ENCODE results near the gene RHBDF1. TPM values are rescaled to one million over a fixed set of nuclear protein-coding genes. Genes with fewer than 3 reads are reported as not detected.

The RHBDF1 gene
- polyA plus RNA-seq, 1 of the 3 experiments (the other 2 are of a cell fraction) = 54.1 TPM

DNA sequence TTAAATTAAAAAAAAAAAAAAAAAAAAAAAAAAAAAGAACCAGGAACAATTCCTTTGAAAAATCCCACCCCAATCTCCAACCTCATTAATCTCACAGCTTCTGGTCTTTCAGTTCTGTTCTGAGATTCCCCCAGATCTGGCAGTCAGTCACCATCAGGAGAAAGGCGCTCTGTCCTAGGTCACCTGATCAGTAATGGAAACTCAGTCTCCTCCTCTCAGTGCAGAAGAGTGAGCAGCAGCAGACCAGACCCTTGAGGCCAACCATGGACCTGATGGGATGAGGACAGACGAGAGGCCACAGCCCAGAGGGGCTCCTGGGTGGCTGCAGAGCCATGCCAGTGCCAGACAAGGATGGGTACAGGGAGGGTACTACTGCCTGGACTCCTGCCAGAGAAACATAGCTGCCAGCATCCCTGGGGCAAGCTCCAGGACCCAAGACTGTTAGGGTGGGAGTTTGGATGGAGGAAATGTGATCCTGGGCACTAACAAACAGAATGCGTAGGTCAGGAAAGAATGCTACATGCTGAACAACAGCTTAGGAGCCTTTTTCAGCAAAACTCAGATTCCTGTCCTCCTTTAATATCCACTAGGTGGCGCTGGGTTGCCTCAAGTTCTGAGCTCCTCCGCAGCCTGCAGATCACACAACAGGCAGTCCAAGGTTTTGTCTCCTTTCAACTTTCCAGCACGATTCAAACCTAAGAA, 34.3 kb upstream of the RHBDF1 start:
- Histone ChIP-seq H3K9me2 (no peaks in the 10 kb centered on the region), H3K9ac (no peak overlapping the region), H3K9me3 (no peaks in the 10 kb centered on the region), H3K4me1 (ENCODE audit: control insufficient read depth in 1 of 2, insufficient read depth in 2 of 2, low read depth in 1 of 2, low read length in 1 of 2) (no peaks in the 10 kb centered on the region; a peak in 1 of 4 replicates), H4K20me1 (ENCODE audit: insufficient read depth) (no peaks in the 10 kb centered on the region), H3F3A (replicated peaks; ENCODE audit: insufficient read depth) (no peaks in the 10 kb centered on the region), H3K27me3 (ENCODE audit: insufficient read depth) (no peaks in the 10 kb centered on the region), H3K4me3 (ENCODE audit: low read depth in 2 of 2, low read length in 1 of 2) (no peak overlapping the region; a peak in 1 of 4 replicates), H3K36me3 (replicated peaks in 1 of 2; ENCODE audit: control insufficient read depth in 1 of 2, insufficient read depth in 2 of 2, low read length in 1 of 2) (peaks cover 12 to 24% of the 10 kb centered on the region in 2 experiments), H3K79me2 (ENCODE audit: insufficient read depth) (no peaks in the 10 kb centered on the region), H3K4me2 (no peak overlapping the region), H2AFZ (ENCODE audit: low read depth) (no peak overlapping the region), H3K27ac (ENCODE audit: low read depth in 2 of 2, low read length in 1 of 2) (no peak overlapping the region)
- TF ChIP-seq, protein P1, sequence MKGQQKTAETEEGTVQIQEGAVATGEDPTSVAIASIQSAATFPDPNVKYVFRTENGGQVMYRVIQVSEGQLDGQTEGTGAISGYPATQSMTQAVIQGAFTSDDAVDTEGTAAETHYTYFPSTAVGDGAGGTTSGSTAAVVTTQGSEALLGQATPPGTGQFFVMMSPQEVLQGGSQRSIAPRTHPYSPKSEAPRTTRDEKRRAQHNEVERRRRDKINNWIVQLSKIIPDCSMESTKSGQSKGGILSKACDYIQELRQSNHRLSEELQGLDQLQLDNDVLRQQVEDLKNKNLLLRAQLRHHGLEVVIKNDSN (IDR thresholded peaks at IDR 0.05; ENCODE audit: borderline replicate concordance, low read depth) = no peak
- TF ChIP-seq TAF1 (IDR thresholded peaks at IDR 0.05; ENCODE audit: borderline replicate concordance, low read depth, low read length) = no peak
- TF ChIP-seq YY1 (IDR thresholded peaks at IDR 0.05; ENCODE audit: low read depth) = no peak
- TF ChIP-seq SMC3 (IDR thresholded peaks at IDR 0.05; ENCODE audit: low read depth, low read length) = peak; percentile 81
- TF ChIP-seq JUND (IDR thresholded peaks at IDR 0.05) = no peak
- no peak for TF ChIP-seq EZH2phosphoT487 (IDR thresholded peaks at IDR 0.05; ENCODE audit: borderline replicate concordance, low read depth)
- no peak for TF ChIP-seq TEAD4 (IDR thresholded peaks at IDR 0.05; ENCODE audit: borderline replicate concordance, insufficient read depth)
- TF ChIP-seq GATA2 (CRISPR knock-in tag; IDR thresholded peaks at IDR 0.05) = no peak
- no peak for TF ChIP-seq ELF1 (IDR thresholded peaks at IDR 0.05)
- TF ChIP-seq FOXJ3 (CRISPR knock-in tag; IDR thresholded peaks at IDR 0.05) = no peak
- peak; percentile 83 for TF ChIP-seq RAD21 (IDR thresholded peaks at IDR 0.05; ENCODE audit: low read length)
- no peak for TF ChIP-seq SIN3A (IDR thresholded peaks at IDR 0.05; ENCODE audit: borderline replicate concordance, low read depth, low read length)
- TF ChIP-seq, protein P2, sequence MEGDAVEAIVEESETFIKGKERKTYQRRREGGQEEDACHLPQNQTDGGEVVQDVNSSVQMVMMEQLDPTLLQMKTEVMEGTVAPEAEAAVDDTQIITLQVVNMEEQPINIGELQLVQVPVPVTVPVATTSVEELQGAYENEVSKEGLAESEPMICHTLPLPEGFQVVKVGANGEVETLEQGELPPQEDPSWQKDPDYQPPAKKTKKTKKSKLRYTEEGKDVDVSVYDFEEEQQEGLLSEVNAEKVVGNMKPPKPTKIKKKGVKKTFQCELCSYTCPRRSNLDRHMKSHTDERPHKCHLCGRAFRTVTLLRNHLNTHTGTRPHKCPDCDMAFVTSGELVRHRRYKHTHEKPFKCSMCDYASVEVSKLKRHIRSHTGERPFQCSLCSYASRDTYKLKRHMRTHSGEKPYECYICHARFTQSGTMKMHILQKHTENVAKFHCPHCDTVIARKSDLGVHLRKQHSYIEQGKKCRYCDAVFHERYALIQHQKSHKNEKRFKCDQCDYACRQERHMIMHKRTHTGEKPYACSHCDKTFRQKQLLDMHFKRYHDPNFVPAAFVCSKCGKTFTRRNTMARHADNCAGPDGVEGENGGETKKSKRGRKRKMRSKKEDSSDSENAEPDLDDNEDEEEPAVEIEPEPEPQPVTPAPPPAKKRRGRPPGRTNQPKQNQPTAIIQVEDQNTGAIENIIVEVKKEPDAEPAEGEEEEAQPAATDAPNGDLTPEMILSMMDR (IDR thresholded peaks at IDR 0.05) = peak; percentile 84
- ChIA-PET CTCF (interaction anchor here (0.6 to 27.8 kb wide), 51 partner anchors 9 to 264 kb away, joined by 3 to 793 read pairs (median 5); partner anchors contain the start of genes AXIN1, FAM234A, HBM and HBQ1), POLR2A (interaction anchor here (0.6 to 1.1 kb wide), 2 partner anchors 73 to 162 kb away, joined by 3 read pairs; partner anchors contain the start of gene HBQ1)
- 33% methylated on average over 6 of the region's 6 CpGs for whole genome bisulfite sequencing (ENCODE audit: low lambda C conversion rate)
- peak; percentile 79 for DNase-seq

DNA sequence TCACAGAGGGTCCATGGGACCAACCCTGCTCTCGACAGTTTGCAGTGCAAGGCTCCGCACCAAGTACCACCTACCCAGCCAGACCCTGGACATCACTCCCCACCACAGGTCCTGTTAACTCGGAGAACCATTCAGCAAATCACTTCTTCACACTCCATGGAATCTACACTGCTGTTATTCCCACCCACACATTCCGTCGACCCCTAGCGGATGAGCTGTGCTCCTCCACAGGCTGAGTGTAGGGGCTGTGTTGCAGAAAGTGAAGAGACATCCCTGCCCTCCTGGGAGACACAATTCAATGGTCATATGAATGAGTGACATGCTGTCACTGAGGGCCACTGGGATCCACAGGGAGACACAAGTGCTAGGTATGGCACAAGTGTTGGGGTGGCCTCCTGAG, 33.1 kb upstream of the RHBDF1 start:
- Histone ChIP-seq H3K27me3 (ENCODE audit: insufficient read depth) (no peaks in the 10 kb centered on the region), H3K4me2 (no peak overlapping the region), H3K27ac (ENCODE audit: low read depth in 2 of 2, low read length in 1 of 2) (no peak overlapping the region), H3K4me3 (ENCODE audit: low read depth in 2 of 2, low read length in 1 of 2) (no peak overlapping the region), H3K36me3 (replicated peaks in 1 of 2; ENCODE audit: control insufficient read depth in 1 of 2, insufficient read depth in 2 of 2, low read length in 1 of 2) (peaks cover 10 to 14% of the 10 kb centered on the region in 2 experiments), H3F3A (replicated peaks; ENCODE audit: insufficient read depth) (no peaks in the 10 kb centered on the region), H4K20me1 (ENCODE audit: insufficient read depth) (no peaks in the 10 kb centered on the region), H3K9me3 (no peaks in the 10 kb centered on the region), H3K9ac (no peak overlapping the region), H2AFZ (ENCODE audit: low read depth) (no peak overlapping the region), H3K9me2 (no peaks in the 10 kb centered on the region), H3K4me1 (ENCODE audit: control insufficient read depth in 1 of 2, insufficient read depth in 2 of 2, low read depth in 1 of 2, low read length in 1 of 2) (no peaks in the 10 kb centered on the region; a peak in 1 of 4 replicates), H3K79me2 (ENCODE audit: insufficient read depth) (no peaks in the 10 kb centered on the region)
- WGBS (ENCODE audit: low lambda C conversion rate) = 94% methylated on average over 6 of the region's 6 CpGs
- DNase-seq = no peak
- ChIA-PET POLR2A (no interaction called here), CTCF (interaction anchor here (1.6 to 27.8 kb wide), 9 partner anchors 8 to 257 kb away, joined by 5 to 793 read pairs (median 55); partner anchors contain the start of genes HBQ1 and RHBDF1)
- TF ChIP-seq TEAD4 (IDR thresholded peaks at IDR 0.05; ENCODE audit: borderline replicate concordance, insufficient read depth) (no peak), RCOR1 (IDR thresholded peaks at IDR 0.05; ENCODE audit: low read length) (no peak), CHD2 (IDR thresholded peaks at IDR 0.05; ENCODE audit: low read length, partially characterized antibody) (no peak), YY1 (IDR thresholded peaks at IDR 0.05; ENCODE audit: low read depth) (no peak), FOXJ3 (CRISPR knock-in tag; IDR thresholded peaks at IDR 0.05) (no peak)
- TF ChIP-seq, protein P3, sequence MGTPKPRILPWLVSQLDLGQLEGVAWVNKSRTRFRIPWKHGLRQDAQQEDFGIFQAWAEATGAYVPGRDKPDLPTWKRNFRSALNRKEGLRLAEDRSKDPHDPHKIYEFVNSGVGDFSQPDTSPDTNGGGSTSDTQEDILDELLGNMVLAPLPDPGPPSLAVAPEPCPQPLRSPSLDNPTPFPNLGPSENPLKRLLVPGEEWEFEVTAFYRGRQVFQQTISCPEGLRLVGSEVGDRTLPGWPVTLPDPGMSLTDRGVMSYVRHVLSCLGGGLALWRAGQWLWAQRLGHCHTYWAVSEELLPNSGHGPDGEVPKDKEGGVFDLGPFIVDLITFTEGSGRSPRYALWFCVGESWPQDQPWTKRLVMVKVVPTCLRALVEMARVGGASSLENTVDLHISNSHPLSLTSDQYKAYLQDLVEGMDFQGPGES (IDR thresholded peaks at IDR 0.05; ENCODE audit: low read depth, low read length) = no peak

All from SK-N-SH (cell line).